HG03139 (cell line): Measurements from ENCODE around the gene MPRIP.
"Not testable (repeated sequence)": the region's sequence is repeated elsewhere in the genome, so short reads cannot be mapped to it uniquely, and the experiment has no call there.

ENCODE experiments used
- ATAC-seq: cut with Tn5 transposase; IDR thresholded peaks from one replicate; pipeline ENCODE4 v1.9.1; 2021; ENCODE audit not compliant: unreplicated experiment

Gene MPRIP

GRCh38 chr17:17142556-17142955, 100.3 kb downstream of the MPRIP start:
- ATAC-seq: no peak

- ATAC-seq: no peak
Observed at GRCh38 chr17:17143501-17143900, 101.2 kb downstream of the MPRIP start.

- no peak for ATAC-seq
Observed at GRCh38 chr17:17144061-17144460, 101.8 kb downstream of the MPRIP start.

DNA sequence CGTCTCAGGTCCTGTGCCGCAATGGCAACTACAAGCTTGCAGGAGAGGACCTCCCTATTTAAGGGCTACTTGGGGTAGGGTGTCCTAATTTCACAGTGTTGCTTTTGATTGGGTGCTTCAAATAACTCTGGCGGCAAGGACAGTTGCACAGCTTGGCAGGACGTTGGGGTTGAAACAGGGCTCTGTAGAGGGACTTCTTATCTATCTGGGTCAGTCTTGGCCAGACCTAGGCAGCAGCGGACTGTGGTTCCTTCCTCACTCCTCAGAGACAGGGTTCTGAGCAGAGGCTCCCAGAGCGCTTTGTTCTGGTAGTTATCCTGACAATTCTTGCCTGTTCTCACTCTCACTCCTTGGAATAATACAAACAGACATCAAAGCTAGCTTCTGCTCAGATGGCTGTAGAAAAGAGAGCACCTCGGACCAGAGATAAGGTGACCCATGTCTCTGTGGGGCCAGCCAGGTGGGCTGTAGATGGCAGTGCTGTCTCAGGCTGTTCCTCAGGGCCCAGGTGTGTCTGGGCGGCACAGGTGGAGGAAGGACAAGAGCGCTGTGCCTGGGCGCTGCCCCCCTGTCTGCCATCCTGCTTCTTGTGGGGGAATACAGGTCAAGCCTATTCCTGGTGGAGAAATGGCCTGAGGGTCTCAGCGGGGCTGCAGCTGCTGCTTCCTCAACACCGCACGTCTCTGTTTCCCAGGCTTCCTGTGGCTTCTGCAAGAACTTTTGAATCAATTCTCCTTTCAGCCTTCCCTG, 102.8 kb downstream of the MPRIP start:
- ATAC-seq: no peak

DNA sequence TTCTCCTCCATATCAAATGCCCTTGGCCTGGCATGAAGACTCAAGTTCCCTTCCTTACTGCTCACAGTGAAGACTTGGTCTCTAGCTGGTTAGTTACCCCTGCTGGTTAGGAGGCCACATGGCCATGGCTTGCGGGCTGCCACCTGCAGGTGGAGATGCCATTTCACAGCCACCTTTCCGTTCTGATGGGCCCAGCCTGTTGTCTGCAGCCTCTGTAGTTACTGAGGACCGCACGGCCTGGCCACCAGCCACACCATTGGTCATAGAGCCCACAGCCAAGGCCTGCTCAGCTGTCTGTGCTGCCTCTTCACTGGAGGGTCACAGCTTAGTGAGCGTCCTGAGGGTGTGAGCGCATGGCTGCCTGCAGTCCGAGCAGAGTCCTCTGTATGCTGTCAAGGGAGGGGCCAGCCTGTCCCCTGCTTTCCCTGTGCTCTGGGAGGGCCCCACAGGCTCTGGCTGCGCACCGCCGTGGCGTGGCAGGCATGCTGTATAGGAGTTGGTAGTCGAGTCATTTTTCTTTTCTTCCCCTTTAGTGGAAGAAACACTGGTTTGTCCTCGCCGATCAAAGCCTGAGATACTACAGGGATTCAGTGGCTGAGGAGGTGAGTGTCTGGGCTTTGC, 104.6 kb downstream of the MPRIP start:
- no peak for ATAC-seq

DNA sequence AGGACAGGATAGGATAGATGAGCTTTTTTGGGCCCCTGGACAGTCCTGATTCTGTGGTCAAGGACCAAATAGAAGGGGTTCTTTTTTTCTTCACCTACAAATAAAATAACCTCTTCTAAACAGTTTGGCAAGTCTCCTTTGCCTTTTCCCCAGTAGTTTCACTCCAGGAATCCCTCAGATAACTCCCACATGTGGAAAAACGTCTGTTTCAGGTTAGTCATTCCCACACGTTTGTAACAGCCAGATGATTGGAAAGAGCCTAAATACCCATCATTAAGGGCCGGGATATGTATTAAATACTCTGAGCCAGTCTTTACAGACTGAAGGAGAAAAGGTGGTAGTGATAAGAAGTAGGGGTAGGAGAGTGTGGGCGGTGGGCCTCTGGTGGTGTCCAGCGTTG, 105.6 kb downstream of the MPRIP start:
- no peak for ATAC-seq

GRCh38 chr17:17149520-17150447, 107.5 kb downstream of the MPRIP start:
- no peak for ATAC-seq

- no peak for ATAC-seq
Observed at GRCh38 chr17:17150448-17150800, 108.2 kb downstream of the MPRIP start.

GRCh38 chr17:17151055-17151454, 108.8 kb downstream of the MPRIP start:
- no peak for ATAC-seq

DNA sequence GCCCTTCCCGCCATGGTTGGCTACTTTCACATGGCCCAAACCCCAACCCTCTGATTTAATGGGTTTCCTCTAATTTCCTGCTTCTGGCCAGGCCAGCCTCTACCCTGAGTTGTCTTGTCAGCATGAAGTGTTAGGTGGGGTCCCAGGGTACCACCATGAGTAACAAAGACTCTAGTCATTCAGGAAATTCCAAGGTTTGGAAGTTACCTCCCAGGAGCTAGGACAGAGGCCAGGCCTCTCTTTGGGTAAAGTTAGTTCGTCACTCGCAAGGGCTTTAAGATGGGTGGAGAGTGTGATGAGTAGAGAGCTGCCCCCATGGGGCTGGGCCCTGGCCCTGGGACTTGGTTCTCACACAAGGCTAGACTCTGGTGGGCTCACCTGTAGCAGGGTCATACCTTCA, 109.3 kb downstream of the MPRIP start:
- ATAC-seq: no peak

GRCh38 chr17:17151962-17152361, 109.7 kb downstream of the MPRIP start:
- no peak for ATAC-seq

- ATAC-seq: no peak
Observed at GRCh38 chr17:17152385-17152784, 110.1 kb downstream of the MPRIP start.

- no peak for ATAC-seq
Observed at GRCh38 chr17:17153071-17153470, 110.8 kb downstream of the MPRIP start.

DNA sequence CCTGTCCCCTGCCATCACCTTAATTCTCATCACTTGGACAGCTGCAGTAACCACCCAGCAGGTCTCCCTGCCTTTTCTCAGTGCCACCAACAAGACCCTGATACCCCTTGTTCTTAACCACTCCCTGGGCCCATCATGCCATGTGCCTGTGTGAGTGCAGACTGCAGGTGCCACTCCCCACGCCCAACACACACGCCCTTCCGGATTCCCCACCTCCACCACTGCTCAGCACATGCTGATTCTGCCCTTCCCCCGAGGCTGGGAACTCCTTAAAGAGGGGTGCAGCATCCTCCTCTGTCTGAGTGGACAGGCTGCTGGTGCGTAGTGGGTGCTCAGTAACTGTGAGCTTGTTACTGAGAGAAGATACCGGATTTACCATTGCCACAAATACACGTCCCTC, 111.5 kb downstream of the MPRIP start:
- ATAC-seq: no peak

- no peak for ATAC-seq
Observed at GRCh38 chr17:17154556-17154955, 112.3 kb downstream of the MPRIP start.

GRCh38 chr17:17154981-17155380, 112.7 kb downstream of the MPRIP start:
- ATAC-seq: no peak

DNA sequence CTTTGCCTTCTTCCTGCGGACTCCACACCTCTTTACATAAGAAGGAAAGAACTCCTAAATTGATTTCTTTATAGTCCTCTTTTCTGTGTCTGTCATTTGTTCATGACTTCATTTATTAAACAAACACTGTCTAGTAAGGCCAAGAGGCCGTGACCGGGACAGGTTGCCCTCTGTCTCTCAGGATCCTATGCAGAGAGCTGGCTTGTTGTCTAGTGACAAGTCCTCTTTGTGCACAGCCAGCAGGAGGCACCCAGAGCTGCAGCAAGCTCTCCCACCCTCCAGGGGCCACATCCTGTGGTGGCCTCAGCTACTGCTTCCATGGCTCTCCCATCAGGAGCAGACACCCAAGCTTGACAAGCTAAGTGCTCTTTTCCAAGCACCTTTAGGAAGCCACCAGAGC, 113.3 kb downstream of the MPRIP start:
- no peak for ATAC-seq

GRCh38 chr17:17156107-17156506, 113.8 kb downstream of the MPRIP start:
- ATAC-seq: no peak

GRCh38 chr17:17156511-17156910, 114.3 kb downstream of the MPRIP start:
- ATAC-seq: no peak

- no peak for ATAC-seq
Observed at GRCh38 chr17:17157041-17157440, 114.8 kb downstream of the MPRIP start.

DNA sequence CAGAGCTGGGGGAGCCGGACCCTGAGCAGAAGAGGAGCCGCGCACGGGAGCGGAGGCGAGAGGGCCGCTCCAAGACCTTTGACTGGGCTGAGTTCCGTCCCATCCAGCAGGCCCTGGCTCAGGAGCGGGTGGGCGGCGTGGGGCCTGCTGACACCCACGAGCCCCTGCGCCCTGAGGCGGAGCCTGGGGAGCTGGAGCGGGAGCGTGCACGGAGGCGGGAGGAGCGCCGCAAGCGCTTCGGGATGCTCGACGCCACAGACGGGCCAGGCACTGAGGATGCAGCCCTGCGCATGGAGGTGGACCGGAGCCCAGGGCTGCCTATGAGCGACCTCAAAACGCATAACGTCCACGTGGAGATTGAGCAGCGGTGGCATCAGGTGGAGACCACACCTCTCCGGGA, 116.2 kb downstream of the MPRIP start:
- ATAC-seq: not testable (repeated sequence)

- no peak for ATAC-seq
Observed at GRCh38 chr17:17159571-17159970, 117.3 kb downstream of the MPRIP start.
